Dendritic cell treated with granulocyte-macrophage colony-stimulating factor and Interleukin-4, amounts not matched to agents 40 ng/mL and 50 ng/mL, for 4 days (primary cell): Measurements from ENCODE around the gene TECR.

Experiments
- H3K27ac Mint-ChIP-seq: one replicate; pipeline ENCODE4 v1.8.0; 2022; ENCODE audit warnings: mild to moderate bottlenecking, mixed read lengths
- H3K27me3 Mint-ChIP-seq: one replicate; pipeline ENCODE4 v1.8.0; 2022; ENCODE audit warnings: mild to moderate bottlenecking, mixed read lengths
- H3K36me3 Mint-ChIP-seq: one replicate; pipeline ENCODE4 v1.8.0; 2022; ENCODE audit warnings: low read depth, mixed read lengths
- H3K4me1 Mint-ChIP-seq: one replicate; pipeline ENCODE4 v1.8.0; 2022; ENCODE audit warnings: low read depth, mixed read lengths
- H3K4me3 Mint-ChIP-seq: one replicate; pipeline ENCODE4 v1.8.0; 2022; ENCODE audit warnings: mild to moderate bottlenecking, moderate library complexity, mixed read lengths
- H3K9me3 Mint-ChIP-seq: one replicate; pipeline ENCODE4 v1.8.0; 2022; ENCODE audit warnings: mixed read lengths
- intact Hi-C: fragments of 100-400 bp; cut with micrococcal nuclease; formaldehyde crosslinking; loops from one replicate; pipeline ENCODE4 v1.15.0; 2022

TECR gene

GRCh38 chr19:14516746-14517438, 12.5 kb upstream of the TECR start:
- H3K4me3 Mint-ChIP-seq: peak overlapping the region; percentile 89
- peaks cover 49% of the 10 kb centered on the region for H3K36me3 Mint-ChIP-seq
- intact Hi-C loops: no loop called here
- H3K4me1 Mint-ChIP-seq: peaks cover 55% of the 10 kb centered on the region
- no peaks in the 10 kb centered on the region for H3K27me3 Mint-ChIP-seq
- H3K9me3 Mint-ChIP-seq: no peaks in the 10 kb centered on the region
- peak overlapping the region; percentile 97 for H3K27ac Mint-ChIP-seq

- peak overlapping the region; percentile 97 for H3K27ac Mint-ChIP-seq
- peaks cover 55% of the 10 kb centered on the region for H3K4me1 Mint-ChIP-seq
- H3K4me3 Mint-ChIP-seq: peak overlapping the region; percentile 89
- H3K9me3 Mint-ChIP-seq: no peaks in the 10 kb centered on the region
- no peaks in the 10 kb centered on the region for H3K27me3 Mint-ChIP-seq
- intact Hi-C loops: no loop called here
- peaks cover 49% of the 10 kb centered on the region for H3K36me3 Mint-ChIP-seq
Observed at GRCh38 chr19:14517446-14517839, 12.0 kb upstream of the TECR start.

GRCh38 chr19:14517840-14518505, 11.4 kb upstream of the TECR start, which contains the start of gene DNAJB1:
Gene DNAJB1, minus strand, starts transcription at chr19:14518397. Its CDS starts 48 bp downstream, at chr19:14518349.
- no peaks in the 10 kb centered on the region for H3K9me3 Mint-ChIP-seq
- peak within 1 kb of the TSS; percentile 97 for H3K27ac Mint-ChIP-seq
- H3K4me1 Mint-ChIP-seq: peaks cover 59% of the 10 kb centered on the region
- H3K27me3 Mint-ChIP-seq: no peaks in the 10 kb centered on the region
- intact Hi-C loops: loop anchor here (1.0 kb wide), 1 partner anchor 11 kb away; the partner anchor contains the start of gene TECR
- peak within 1 kb of the TSS; percentile 89 for H3K4me3 Mint-ChIP-seq
- peaks cover 49% of the 10 kb centered on the region for H3K36me3 Mint-ChIP-seq

GRCh38 chr19:14519245-14519859, 10.0 kb upstream of the TECR start:
- Mint-ChIP-seq H3K4me3 (peak overlapping the region; percentile 58), H3K36me3 (peaks cover 40% of the 10 kb centered on the region), H3K27me3 (no peaks in the 10 kb centered on the region), H3K4me1 (peaks cover 53% of the 10 kb centered on the region), H3K27ac (peak overlapping the region; percentile 97), H3K9me3 (no peaks in the 10 kb centered on the region)
- intact Hi-C loops: no loop called here

GRCh38 chr19:14519860-14520407, 9.5 kb upstream of the TECR start:
- Mint-ChIP-seq H3K27ac (peak overlapping the region; percentile 97), H3K9me3 (no peaks in the 10 kb centered on the region), H3K4me1 (peaks cover 48% of the 10 kb centered on the region), H3K4me3 (peak overlapping the region; percentile 58), H3K36me3 (peaks cover 34% of the 10 kb centered on the region), H3K27me3 (no peaks in the 10 kb centered on the region)
- intact Hi-C loops: no loop called here

- Mint-ChIP-seq H3K9me3 (no peaks in the 10 kb centered on the region), H3K4me1 (peaks cover 41% of the 10 kb centered on the region), H3K27ac (peak overlapping the region; percentile 97), H3K27me3 (no peaks in the 10 kb centered on the region), H3K36me3 (peaks cover 28% of the 10 kb centered on the region), H3K4me3 (no peak overlapping the region)
- intact Hi-C loops: no loop called here
Observed at GRCh38 chr19:14520543-14520942, 8.9 kb upstream of the TECR start.

GRCh38 chr19:14525729-14526128, 3.7 kb upstream of the TECR start:
- no peak overlapping the region for H3K4me3 Mint-ChIP-seq
- peaks cover 19% of the 10 kb centered on the region for H3K4me1 Mint-ChIP-seq
- H3K27me3 Mint-ChIP-seq: no peaks in the 10 kb centered on the region
- peaks cover 14% of the 10 kb centered on the region for H3K36me3 Mint-ChIP-seq
- H3K9me3 Mint-ChIP-seq: no peaks in the 10 kb centered on the region
- intact Hi-C loops: no loop called here
- H3K27ac Mint-ChIP-seq: no peak overlapping the region

GRCh38 chr19:14526423-14526822, 3.0 kb upstream of the TECR start:
- H3K4me1 Mint-ChIP-seq: peaks cover 26% of the 10 kb centered on the region
- H3K27me3 Mint-ChIP-seq: no peaks in the 10 kb centered on the region
- no peak overlapping the region for H3K27ac Mint-ChIP-seq
- peaks cover 14% of the 10 kb centered on the region for H3K36me3 Mint-ChIP-seq
- H3K9me3 Mint-ChIP-seq: no peaks in the 10 kb centered on the region
- intact Hi-C loops: no loop called here
- no peak overlapping the region for H3K4me3 Mint-ChIP-seq

GRCh38 chr19:14528419-14529253, 758 bp upstream of the TECR start:
- Mint-ChIP-seq H3K27me3 (no peaks in the 10 kb centered on the region), H3K27ac (peak overlapping the region; percentile 94), H3K4me1 (peaks cover 35% of the 10 kb centered on the region), H3K36me3 (peaks cover 14% of the 10 kb centered on the region), H3K4me3 (peak overlapping the region; percentile 100), H3K9me3 (no peaks in the 10 kb centered on the region)
- intact Hi-C loops: loop anchor here (1.0 kb wide), 1 partner anchor 10 kb away; the partner anchor contains the start of gene DNAJB1

- H3K4me3 Mint-ChIP-seq: peak overlapping the region; percentile 100
- H3K27me3 Mint-ChIP-seq: no peaks in the 10 kb centered on the region
- intact Hi-C loops: no loop called here
- peaks cover 39% of the 10 kb centered on the region for H3K4me1 Mint-ChIP-seq
- H3K36me3 Mint-ChIP-seq: peaks cover 26% of the 10 kb centered on the region
- H3K27ac Mint-ChIP-seq: peak overlapping the region; percentile 94
- H3K9me3 Mint-ChIP-seq: no peaks in the 10 kb centered on the region
Observed at GRCh38 chr19:14530005-14530348, 583 bp downstream of the TECR start.

GRCh38 chr19:14530506-14530905, 1.1 kb downstream of the TECR start:
- H3K4me1 Mint-ChIP-seq: peaks cover 40% of the 10 kb centered on the region
- peak overlapping the region; percentile 94 for H3K27ac Mint-ChIP-seq
- peak overlapping the region; percentile 55 for H3K4me3 Mint-ChIP-seq
- no peaks in the 10 kb centered on the region for H3K9me3 Mint-ChIP-seq
- H3K36me3 Mint-ChIP-seq: peaks cover 26% of the 10 kb centered on the region
- no peaks in the 10 kb centered on the region for H3K27me3 Mint-ChIP-seq
- intact Hi-C loops: no loop called here

GRCh38 chr19:14533450-14533849, 4.1 kb downstream of the TECR start:
- intact Hi-C loops: no loop called here
- no peaks in the 10 kb centered on the region for H3K27me3 Mint-ChIP-seq
- H3K27ac Mint-ChIP-seq: peak overlapping the region; percentile 94
- no peaks in the 10 kb centered on the region for H3K9me3 Mint-ChIP-seq
- peaks cover 50% of the 10 kb centered on the region for H3K4me1 Mint-ChIP-seq
- H3K36me3 Mint-ChIP-seq: peaks cover 26% of the 10 kb centered on the region
- H3K4me3 Mint-ChIP-seq: no peak overlapping the region

GRCh38 chr19:14536926-14537692, 7.7 kb downstream of the TECR start:
- H3K4me1 Mint-ChIP-seq: peaks cover 35% of the 10 kb centered on the region
- H3K27ac Mint-ChIP-seq: no peak overlapping the region
- peaks cover 35% of the 10 kb centered on the region for H3K36me3 Mint-ChIP-seq
- no peaks in the 10 kb centered on the region for H3K27me3 Mint-ChIP-seq
- H3K9me3 Mint-ChIP-seq: no peaks in the 10 kb centered on the region
- H3K4me3 Mint-ChIP-seq: no peak overlapping the region
- intact Hi-C loops: no loop called here
